Measurements from ENCODE around the gene ZFR2.

The ZFR2 gene

GRCh38 chr19:3778104-3778867 is 90.6 kb downstream of the ZFR2 start:
- DNase-seq (ENCODE audit: low read depth), result no peak
- H3K4me3 ChIP-seq (ENCODE audit: low read length), result no peak overlapping the region
- TF ChIP-seq CTCF (conservative IDR thresholded peaks at IDR 0.05; ENCODE audit: low read depth, low read length), result no peak

- H3K4me3 ChIP-seq (ENCODE audit: low read length), result no peak overlapping the region
- DNase-seq (ENCODE audit: low read depth), result no peak
- TF ChIP-seq CTCF (conservative IDR thresholded peaks at IDR 0.05; ENCODE audit: low read depth, low read length), result no peak
Observed at GRCh38 chr19:3776479-3777040, 92.3 kb downstream of the ZFR2 start.

GRCh38 chr19:3775831-3776230 is 93.0 kb downstream of the ZFR2 start:
- DNase-seq (ENCODE audit: low read depth), result no peak
- H3K4me3 ChIP-seq (ENCODE audit: low read length), result no peak overlapping the region
- no peak for TF ChIP-seq CTCF (conservative IDR thresholded peaks at IDR 0.05; ENCODE audit: low read depth, low read length)

GRCh38 chr19:3775374-3775711 is 93.5 kb downstream of the ZFR2 start:
- H3K4me3 ChIP-seq (ENCODE audit: low read length), result no peak overlapping the region
- DNase-seq (ENCODE audit: low read depth), result no peak
- no peak for TF ChIP-seq CTCF (conservative IDR thresholded peaks at IDR 0.05; ENCODE audit: low read depth, low read length)

- H3K4me3 ChIP-seq (ENCODE audit: low read length), result no peak overlapping the region
- no peak for DNase-seq (ENCODE audit: low read depth)
- TF ChIP-seq CTCF (conservative IDR thresholded peaks at IDR 0.05; ENCODE audit: low read depth, low read length), result no peak
Observed at GRCh38 chr19:3774621-3775373, 94.0 kb downstream of the ZFR2 start.

GRCh38 chr19:3773814-3774515 is 94.9 kb downstream of the ZFR2 start:
- no peak for DNase-seq (ENCODE audit: low read depth)
- no peak for TF ChIP-seq CTCF (conservative IDR thresholded peaks at IDR 0.05; ENCODE audit: low read depth, low read length)
- H3K4me3 ChIP-seq (ENCODE audit: low read length), result no peak overlapping the region
